PFSK-1 (cell line): ENCODE measurements around the gene NGB.

Source experiments
- FOXP2 ChIP-seq: optimal IDR thresholded peaks from 2 replicates; pipeline ENCODE3; 2011; ENCODE audit warnings: borderline replicate concordance, control low read depth, inconsistent platforms; ENCODE audit not compliant: insufficient read depth; ENCODE audit errors: extremely low read length, extremely low read depth
- POLR2AphosphoS5 ChIP-seq: IDR thresholded peaks from 2 replicates; pipeline ENCODE4 v1.6.1; 2012; ENCODE audit warnings: low read depth, mild to moderate bottlenecking, control low read depth, low read length, moderate library complexity
- SIN3A ChIP-seq: IDR thresholded peaks from 2 replicates; pipeline ENCODE4 v1.6.1; 2012; ENCODE audit warnings: mild to moderate bottlenecking, low read length, moderate library complexity, borderline replicate concordance; ENCODE audit not compliant: insufficient read depth
- TAF1 ChIP-seq: IDR thresholded peaks from 2 replicates; pipeline ENCODE4 v1.6.1; 2012; ENCODE audit warnings: low read length, control low read depth, borderline replicate concordance; ENCODE audit not compliant: insufficient read depth
- TF ChIP-seq, protein P1 (sequence below), 2 experiments: IDR thresholded peaks; 2 replicates each; pipeline versions ENCODE4 v1.6.1 to v1.8.0; 2011 to 2012; ENCODE audit warnings: low read depth in 2 of 2, low read length in 2 of 2, control low read depth in 1 of 2, inconsistent platforms in 1 of 2, mild to moderate bottlenecking in 1 of 2, moderate library complexity in 1 of 2; ENCODE audit not compliant: insufficient read depth in 1 of 2

NGB gene

DNA sequence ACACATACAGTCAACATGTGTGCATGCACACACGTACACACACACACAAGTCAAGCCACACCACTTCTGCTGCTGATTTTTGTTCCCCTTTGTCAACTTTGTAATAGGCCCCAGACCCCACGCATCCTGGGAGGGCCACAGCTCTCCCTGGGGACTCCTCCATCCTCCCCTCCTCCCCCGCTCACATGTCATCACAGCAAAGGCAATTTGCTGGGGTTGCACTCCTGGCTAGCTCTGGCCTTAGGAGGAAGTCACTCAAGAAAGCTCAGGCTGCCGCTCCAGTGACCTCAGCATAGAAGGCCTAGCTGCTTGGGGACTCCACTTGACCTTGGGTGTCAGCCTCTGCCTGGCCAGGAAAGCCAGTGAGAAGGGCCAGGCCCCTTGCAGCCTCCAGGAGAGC, 27.2 kb downstream of the NGB start:
- TF ChIP-seq TAF1: no peak

DNA sequence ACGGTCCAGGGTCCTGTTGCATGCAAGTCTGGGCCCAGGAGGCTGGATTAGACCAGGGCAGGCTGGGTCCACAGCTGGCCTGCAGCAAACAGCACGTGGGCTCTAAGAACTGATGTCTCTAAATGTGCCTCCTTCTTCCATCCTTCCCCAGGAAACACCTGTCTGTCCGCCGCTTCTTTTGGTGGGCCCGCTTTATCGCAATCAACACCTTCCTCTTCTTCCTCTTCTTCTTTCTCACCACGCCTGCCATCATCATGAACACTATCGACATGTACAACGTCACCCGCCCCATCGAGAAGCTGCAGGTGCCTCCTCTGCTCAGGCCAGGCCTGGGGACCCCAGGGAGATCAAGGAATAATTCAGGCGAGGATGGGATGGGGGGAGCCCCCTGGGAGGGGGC, 28.3 kb downstream of the NGB start:
- TF ChIP-seq SIN3A (no peak), TAF1 (no peak), POLR2AphosphoS5 (no peak), FOXP2 (no peak)
- TF ChIP-seq, protein P1, sequence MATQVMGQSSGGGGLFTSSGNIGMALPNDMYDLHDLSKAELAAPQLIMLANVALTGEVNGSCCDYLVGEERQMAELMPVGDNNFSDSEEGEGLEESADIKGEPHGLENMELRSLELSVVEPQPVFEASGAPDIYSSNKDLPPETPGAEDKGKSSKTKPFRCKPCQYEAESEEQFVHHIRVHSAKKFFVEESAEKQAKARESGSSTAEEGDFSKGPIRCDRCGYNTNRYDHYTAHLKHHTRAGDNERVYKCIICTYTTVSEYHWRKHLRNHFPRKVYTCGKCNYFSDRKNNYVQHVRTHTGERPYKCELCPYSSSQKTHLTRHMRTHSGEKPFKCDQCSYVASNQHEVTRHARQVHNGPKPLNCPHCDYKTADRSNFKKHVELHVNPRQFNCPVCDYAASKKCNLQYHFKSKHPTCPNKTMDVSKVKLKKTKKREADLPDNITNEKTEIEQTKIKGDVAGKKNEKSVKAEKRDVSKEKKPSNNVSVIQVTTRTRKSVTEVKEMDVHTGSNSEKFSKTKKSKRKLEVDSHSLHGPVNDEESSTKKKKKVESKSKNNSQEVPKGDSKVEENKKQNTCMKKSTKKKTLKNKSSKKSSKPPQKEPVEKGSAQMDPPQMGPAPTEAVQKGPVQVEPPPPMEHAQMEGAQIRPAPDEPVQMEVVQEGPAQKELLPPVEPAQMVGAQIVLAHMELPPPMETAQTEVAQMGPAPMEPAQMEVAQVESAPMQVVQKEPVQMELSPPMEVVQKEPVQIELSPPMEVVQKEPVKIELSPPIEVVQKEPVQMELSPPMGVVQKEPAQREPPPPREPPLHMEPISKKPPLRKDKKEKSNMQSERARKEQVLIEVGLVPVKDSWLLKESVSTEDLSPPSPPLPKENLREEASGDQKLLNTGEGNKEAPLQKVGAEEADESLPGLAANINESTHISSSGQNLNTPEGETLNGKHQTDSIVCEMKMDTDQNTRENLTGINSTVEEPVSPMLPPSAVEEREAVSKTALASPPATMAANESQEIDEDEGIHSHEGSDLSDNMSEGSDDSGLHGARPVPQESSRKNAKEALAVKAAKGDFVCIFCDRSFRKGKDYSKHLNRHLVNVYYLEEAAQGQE (IDR thresholded peaks at IDR 0.05; ENCODE audit: insufficient read depth in 1 of 2, low read depth in 2 of 2, low read length in 2 of 2): no peak

DNA sequence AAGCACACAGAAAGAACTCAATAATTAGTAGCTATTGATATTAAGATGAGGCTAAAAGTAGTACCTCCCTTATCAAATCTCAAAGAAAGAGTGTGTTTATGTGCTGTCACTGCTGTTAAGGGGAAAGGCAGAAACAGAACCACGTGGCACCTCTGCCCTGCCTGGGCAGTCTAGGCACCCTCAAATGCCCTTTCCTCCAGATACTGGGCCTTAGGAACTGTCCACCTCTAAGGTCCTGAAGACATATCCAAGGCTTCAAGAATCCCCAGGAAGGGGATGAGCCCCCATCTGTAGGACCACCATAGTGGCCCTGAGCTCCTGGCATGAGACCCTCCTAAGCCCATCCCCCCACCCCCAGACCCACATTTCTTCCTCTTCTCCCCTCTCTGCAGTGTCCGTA, 29.1 kb downstream of the NGB start:
- no peak for TF ChIP-seq SIN3A
- TF ChIP-seq, protein P1 (IDR thresholded peaks at IDR 0.05; ENCODE audit: insufficient read depth in 1 of 2, low read depth in 2 of 2, low read length in 2 of 2): peak; percentile 63 to 86
- no peak for TF ChIP-seq FOXP2

DNA sequence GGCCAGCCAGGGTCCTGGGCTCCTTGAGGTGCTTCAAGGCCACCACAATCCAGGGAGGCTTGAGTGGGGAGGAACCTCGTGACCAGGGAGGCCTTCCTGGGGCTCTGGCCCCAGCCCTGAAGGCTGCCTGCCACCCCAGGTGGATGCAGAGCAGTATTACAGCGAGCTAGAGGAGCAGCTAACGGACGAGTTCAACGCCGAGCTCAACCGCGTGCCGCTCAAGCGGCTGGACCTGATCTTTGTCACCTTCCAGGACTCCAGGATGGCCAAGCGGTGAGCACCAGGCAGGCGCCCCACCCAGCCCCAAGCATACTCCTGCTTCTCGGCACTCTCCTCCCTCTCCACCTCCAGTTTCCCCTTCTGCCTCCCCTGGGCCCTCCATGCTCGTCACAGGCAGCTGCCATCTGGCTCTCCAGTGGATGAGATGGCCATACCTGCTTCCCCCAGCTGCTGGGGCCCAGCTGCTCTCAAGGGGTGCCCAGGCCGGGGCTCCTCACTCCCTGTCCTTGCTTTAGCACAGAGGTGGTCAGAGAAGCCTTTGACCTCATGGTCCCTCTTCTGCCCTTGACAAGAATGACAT, 30.6 kb downstream of the NGB start:
- no peak for TF ChIP-seq TAF1
- no peak for TF ChIP-seq POLR2AphosphoS5
- no peak for TF ChIP-seq SIN3A
- TF ChIP-seq, protein P1 (IDR thresholded peaks at IDR 0.05; ENCODE audit: insufficient read depth in 1 of 2, low read depth in 2 of 2, low read length in 2 of 2): no peak
- no peak for TF ChIP-seq FOXP2

DNA sequence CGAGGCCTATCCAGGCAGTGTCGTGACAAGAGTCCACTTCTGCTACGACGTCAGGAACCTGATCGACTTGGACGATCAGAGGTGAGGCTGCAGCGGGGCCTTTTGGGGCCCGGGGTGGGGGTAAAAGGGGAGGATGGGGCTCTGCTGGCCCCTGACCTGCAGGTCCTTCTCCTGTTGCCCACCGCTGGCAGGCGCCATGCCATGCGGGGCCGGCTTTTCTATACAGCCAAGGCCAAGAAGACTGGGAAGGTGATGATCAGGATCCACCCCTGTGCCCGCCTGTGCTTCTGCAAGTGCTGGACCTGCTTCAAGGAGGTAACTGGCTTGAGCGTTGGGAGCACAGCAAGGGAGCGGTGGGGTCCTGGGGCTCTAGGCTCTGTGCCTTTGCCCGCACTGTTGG, 31.6 kb downstream of the NGB start:
- TF ChIP-seq TAF1: no peak
- no peak for TF ChIP-seq POLR2AphosphoS5
- TF ChIP-seq SIN3A: no peak
- TF ChIP-seq, protein P1 (IDR thresholded peaks at IDR 0.05; ENCODE audit: insufficient read depth in 1 of 2, low read depth in 2 of 2, low read length in 2 of 2): no peak
- TF ChIP-seq FOXP2: no peak
